ENCODE measurements around the gene TNS3.

The TNS3 gene

DNA sequence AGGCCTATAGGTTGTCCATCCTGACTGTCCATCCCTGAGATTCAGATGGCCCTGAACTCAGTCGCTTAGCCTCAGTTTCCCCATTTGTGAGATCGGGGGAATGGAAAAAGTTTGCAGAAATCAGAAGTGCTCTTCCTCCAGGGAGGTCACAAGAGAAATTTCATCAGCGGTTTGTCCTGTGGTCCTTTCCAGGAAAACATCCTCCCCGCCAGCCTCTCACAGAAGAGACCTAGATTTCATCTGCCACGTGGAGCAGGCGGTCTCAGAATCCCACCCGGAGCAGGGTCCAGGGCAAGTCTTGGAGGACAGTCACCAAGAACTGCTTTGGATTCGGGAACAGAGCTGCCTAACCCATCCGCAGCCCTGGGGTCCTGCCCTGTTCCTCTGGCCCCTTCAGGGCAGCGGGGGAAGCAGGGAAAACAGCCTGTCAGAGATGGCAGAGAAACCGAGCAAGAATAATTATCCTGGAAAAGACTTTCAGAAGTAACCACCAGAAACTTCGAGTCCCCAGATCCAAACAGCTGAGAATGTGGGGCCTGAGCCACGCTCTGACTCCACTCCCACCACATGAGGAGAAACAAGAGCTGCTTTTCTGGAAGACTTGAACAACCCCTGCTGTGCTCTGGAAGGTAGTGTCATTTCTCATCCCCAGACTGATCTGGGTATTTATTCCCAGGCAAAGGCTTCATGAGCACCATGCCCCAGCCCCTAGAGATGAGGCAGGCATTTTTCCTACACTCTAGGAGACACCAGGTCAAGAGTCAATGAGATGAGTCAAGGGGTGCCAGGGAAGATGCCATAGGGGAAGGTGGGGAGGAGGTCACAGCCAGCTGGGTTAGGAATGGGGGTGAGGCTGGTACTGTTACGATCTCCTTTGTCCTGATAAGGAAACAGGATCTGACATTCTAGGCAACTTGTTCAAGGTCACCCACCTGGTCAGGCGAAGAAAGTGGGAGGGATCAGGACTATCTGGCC lies 1.1 kb upstream of the TNS3 start:
- in situ Hi-C loops (cut with HindIII; ENCODE audit: low sequenced_read_pairs), result no loop called here

DNA sequence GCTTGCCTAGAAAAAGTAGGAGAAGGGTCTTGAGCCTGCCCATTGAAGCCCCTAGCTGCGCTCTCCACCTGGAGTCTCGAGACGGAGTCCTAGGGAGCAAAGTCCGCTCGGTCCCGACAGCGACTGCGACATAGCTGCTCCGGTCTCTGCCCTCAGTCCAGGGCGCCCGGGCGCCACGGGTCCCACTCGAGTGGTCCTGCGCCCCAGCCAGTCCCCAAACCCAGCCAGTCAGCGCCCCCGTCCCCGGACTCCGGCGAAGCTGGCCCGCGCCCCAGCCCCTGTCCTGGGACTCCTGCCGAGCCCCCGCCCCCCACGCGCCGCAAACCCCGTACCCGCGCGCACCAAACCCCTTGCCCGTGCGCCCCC lies 490 bp downstream of the TNS3 start:
- in situ Hi-C loops (cut with HindIII; ENCODE audit: low sequenced_read_pairs), result no loop called here

DNA sequence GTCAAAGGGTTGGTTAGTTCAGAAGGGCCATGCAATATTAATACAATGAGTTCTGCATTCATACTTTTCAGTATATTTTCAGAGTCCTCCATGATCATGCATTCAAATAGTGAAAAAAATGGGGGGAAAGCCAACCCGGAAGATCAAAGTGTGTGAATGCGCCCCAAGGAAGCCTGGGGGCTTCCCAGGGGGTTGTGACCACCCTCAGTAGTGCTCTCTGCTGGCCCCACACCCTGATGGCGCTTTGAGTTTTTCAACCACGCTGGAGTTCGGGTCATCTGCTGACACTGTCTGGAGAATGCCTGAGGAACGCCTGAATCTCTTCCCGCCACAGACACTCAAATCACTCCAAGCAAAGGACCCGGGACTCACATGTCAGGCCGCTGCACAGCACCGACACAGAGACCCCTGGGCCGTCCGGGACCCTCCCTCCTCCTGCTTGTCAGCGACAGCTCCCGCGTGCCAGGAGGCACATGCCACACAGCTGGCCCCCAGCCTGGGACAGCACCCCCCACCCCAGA lies 1.0 kb downstream of the TNS3 start:
- in situ Hi-C loops (cut with HindIII; ENCODE audit: low sequenced_read_pairs), result no loop called here

DNA sequence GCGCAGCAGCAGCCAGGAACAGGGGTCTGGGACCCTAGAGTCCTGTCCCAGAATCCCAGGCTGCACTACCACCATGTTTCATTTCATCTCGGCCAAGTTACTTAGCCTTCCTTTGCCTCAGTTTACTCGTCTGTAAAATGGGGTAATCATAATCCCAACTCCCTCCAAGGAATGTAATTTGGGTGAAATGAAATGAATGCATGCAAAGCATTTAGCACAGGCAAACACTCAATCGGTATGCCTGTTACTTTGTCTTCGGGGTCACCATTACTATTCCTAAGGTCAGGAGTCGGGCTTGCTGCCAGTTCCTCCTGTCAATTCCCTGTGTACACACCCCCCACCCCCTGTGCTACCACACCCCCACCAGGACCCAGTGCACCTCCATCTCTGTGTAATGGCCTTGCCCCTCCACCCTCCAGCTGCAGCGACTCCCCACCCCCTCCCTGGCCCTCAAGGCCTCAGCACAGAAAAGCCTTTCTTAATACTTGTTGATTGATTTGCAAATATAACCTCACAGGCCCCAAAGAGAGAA lies 1.7 kb downstream of the TNS3 start:
- in situ Hi-C loops (cut with HindIII; ENCODE audit: low sequenced_read_pairs), result no loop called here

DNA sequence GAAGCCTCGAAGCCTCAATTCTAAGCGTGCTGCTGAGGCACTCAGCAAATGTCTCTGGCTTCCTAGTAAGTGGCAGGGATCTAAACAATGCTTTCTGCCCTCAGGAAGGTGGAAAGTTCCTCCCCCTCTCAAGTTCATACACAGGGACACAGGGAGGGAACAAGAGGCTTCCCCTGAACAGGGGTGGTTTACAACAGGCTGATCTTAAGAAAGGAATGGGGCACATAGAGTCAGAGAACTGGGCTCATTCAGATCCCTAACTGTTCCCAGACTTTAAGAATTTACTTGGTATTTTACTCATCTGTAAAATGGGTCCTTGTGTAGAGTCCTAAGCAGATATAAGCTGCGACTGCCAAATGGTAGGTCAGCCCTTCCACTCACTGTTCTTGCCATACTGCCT lies 2.5 kb downstream of the TNS3 start:
- in situ Hi-C loops (cut with HindIII; ENCODE audit: low sequenced_read_pairs), result no loop called here

DNA sequence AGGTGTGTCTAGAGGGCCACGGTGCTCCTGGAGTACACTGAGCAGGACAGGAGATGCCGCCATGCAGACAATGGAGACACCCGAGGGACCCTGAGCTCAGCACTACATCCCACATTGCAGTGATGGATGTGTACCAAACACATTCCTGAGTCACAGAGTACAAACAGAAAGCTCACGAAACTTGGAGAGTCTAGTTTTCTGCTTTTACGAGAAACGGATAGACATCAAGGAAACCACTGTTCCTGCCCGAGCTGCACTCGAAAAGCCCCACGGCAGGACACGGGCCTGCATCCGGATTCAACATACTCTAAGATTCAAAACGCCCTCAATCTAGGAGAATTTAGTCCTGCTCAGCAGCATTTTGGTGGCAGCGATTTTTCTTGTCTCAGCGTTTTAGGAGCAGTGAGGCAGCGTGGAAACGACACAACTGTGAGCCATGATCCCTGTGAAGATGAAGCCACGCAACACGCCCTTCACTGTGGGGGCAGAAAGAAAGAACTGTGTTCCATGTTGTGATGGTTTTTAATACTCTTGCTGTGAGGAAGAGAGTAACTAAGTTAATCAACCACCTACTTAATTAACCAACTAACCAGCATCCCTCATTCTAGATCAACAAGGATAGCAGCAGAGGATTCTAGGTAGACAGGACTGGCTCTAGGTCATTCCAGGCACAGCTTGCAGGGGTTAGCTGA lies 3.2 kb downstream of the TNS3 start:
- in situ Hi-C loops (cut with HindIII; ENCODE audit: low sequenced_read_pairs), result no loop called here

DNA sequence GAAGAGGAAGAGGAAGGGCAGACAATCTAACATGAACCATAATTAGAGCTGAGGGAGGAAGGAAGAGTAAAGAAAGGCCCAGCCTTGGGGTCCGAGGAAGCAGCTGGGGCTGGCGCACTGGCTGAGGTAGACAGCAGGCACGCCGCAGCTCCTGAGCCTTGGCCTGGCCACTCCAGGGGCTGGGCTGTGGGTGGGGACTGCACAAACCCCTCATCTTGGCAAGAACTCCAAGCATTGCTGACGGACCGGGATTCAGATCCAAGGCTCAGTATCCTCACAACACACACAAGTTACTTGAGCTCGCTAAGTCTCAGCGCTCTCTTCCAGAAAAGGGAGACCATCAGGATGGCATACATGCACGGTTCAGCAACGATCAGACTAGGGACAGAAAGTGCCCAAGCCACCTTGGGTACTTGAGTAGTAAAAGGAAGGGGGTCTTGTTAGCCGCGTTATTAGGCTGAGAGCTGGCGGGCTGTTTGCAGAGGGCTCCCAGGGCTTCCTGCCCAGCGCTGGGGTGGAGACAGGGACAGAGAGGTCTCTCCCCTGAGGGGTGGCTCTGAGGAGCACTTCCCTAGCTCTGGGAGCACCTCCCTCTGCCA lies 4.5 kb downstream of the TNS3 start:
- in situ Hi-C loops (cut with HindIII; ENCODE audit: low sequenced_read_pairs), result no loop called here

DNA sequence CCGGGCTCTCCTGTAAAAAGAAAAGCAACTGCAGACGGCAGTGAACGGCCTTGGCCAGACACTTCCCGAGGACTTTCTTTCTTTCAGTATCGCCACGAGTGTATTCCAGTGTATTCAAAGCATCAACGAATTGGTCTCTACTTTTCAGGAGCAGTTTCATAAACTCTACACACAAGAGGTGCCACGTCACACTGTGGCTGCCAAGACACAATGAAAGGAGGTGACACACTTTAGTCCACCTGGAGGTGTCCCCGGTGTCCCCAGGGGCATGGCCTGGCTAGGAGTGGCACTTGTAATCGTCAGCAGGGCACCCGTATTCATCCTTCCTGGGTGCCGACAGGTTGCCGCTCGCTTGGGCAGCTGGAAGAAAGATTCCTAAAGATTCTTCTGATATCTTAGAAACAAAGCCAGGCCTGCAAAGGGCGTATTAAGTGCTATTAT lies 5.0 kb downstream of the TNS3 start:
- in situ Hi-C loops (cut with HindIII; ENCODE audit: low sequenced_read_pairs), result no loop called here

DNA sequence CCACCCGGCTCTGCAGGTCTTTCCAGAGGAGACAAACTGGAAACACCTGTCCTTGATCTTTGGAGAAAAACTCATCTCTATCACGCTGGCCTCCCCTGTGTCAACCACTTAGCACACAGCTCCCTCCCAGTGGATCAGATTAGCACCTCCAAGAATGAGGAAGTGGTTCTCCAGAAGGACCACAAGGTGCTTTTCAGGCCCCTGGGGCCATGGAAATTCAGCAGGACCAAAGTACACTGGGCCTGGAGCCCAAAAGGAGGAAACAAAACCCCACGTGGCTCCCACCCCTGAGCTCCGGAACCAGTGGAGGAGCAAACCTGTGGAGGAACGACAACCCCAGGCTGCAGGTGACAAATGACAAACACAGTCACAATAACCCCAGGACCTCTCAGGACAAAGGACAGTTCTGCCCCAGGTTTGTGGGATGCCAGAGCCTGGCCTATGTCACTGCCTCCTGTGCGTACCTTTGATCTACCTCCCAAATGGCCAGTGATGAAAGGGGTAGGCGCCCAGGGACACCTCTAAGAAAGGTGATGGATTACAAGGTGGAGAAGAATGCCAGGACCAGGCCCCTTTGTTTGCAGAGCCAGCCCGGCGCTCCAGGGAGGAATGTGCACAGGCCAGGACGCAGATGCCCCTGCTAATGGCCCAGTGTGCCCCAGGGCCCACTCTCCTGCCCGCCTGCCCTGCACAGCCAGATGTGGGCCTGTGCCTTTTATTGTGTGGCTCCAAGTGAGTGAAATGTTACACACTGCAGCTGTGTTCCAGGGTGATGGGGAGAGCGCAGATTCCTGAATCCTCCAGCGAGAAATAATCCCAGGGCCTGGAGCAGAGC lies 5.7 kb downstream of the TNS3 start:
- in situ Hi-C loops (cut with HindIII; ENCODE audit: low sequenced_read_pairs), result no loop called here

DNA sequence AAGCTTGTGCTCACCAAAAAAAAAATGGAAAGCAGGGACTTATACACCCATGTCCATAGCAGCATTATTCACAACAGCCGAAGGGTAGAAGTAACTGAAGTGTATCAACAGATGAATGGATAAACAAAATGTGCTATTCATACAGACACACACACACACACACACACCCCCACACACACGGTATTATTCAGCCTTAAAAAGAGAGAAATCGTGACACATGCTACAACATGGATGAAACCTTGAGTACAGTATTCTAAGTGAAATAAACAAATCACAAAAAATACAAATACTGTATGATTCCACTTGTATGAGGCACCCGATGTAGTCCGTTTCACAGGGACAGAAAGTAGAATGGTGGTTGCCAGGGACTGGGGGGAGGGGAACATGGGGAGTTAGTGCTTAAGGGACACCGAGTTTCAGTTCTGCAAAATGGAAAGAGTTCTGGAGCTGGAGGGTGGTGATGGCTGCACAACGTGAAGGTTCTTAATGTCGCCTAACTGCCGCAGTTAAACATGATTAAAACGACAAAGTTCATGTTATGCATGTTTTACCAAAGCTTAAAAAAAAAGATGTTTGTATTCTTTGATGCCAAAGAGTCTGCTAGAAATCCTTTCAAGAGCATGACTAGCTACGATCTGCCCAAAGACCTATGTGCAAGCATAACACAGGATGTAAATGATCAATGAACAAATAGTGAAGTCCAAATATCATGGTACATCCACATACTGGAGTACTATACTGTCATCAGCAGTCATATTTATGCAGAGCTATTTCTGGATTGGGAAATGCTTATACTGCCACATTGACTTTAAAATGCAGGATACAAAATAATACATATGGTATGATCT lies 7.2 kb downstream of the TNS3 start:
- in situ Hi-C loops (cut with HindIII; ENCODE audit: low sequenced_read_pairs), result no loop called here

DNA sequence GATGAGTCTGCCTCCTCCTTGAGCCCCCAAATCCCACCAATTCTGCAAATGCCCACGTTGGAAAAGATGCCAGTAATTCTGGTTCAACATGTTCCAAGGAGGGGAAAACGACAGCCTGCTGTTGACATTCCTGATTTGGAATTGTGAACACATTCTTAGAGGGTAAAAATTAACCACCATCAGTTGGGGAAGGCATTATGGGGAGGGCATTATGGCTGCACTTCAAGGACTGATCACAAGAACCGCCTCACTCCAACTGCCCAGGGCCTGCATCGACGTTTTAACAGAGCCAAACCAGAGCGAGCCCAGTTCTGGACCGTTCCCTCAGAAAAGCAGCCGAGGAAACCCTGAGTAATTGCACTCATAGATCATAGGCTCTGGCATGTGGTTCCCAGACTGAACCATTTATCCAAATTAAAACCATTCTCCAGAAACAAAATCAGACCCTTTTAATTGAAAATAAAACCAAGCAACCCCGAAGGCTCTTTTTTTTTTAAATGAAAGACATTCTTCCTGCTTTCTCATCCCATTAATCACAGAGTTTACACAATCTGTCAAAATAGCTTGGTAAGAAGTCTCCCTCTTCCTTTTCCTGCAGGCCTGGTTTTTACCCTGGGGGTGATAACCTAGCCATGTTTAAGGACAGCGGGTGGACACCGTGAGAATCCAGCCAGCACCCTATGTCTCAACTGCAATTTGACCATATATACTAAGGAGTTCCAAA lies 8.0 kb downstream of the TNS3 start:
- in situ Hi-C loops (cut with HindIII; ENCODE audit: low sequenced_read_pairs), result no loop called here

DNA sequence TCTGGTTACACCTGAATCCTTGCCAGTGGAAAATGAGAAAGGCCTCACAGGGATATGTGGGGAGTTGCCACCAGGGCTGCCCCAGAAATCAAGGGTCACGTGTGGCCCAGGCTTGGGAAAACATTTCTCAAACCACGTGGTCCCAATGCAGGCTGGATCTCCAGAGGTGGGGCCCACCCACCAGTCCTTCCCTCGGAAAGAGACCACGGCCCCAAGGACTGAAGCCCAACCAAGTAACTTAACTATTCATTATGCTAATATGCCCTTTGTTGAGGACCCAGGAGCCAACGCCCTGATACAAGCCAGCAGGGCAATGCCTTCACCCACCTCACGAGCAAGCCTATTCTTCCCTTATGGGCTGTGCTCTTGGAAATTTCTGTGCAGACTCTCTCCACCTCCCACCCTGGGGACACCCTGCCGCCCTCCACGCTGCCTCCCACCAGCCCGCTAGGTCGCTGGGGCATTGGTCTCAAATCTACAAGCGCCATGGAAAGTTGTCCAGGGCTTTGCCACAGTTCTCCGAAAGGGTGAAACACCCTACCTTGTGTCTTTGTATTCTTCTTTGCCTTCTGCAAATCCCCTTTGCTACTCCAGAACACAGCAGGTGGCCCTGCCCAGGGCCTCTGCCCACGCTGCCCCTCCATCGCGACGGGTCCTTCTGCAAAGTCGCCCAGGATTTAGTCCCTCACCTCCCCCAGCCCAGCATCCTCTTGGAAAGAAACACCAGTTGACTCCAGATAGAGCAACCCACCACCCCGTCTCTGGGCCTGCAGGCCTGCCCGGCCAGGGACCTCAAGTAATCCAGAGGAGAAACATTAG lies 8.8 kb downstream of the TNS3 start:
- in situ Hi-C loops (cut with HindIII; ENCODE audit: low sequenced_read_pairs), result no loop called here

DNA sequence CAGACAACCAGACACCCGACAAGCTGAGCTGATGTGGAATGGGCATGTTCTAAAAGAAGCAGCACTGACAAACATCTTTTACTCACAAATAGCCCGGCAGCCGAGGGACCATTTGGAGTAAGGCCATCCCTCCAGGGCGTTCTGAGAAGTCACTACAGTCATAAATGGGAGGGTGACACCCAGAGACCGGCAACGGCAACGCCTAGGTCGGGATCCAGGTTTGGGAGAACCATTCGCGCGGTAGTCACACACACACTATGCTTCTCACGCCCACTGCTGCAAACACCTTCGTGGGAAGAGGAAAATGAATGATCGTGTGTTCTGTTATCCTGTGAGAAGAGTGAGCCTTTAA lies 9.8 kb downstream of the TNS3 start:
- in situ Hi-C loops (cut with HindIII; ENCODE audit: low sequenced_read_pairs), result no loop called here

DNA sequence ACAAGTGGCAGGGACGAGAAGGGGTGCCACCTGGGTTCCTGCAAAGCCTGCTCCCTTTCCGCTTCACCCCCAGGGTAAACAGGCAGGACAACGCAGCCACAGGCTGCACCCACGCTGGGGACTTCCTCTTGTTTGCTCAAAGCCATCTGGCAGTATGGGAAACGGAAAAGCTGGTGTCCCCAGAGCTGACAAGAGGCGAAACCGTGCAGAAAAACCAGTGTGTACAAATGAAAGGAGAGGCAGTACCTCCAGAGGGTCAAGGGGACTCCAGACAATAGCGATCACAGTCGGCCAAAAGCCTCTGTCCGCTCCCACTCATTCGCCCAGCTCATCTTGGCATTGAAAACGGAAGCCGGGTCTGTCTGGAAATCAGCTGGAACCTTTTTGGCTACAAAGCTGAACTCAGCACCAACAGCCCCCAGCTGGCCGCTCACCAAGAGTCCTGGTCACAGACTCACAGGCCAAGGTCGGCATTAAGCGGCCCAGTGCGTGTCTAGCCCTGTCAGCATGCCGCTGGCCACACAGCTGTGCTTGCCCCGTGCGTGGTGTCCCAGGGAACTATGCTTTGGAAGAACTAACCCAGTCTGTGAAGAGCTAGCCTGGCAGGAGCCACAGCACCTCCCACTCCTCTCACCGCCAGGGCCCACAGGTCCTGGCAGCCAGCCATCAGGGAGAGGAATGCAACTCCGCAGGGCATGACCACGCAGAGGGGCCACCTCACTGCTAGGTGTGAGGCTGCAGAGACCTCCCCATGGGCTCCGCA lies 10.4 kb downstream of the TNS3 start:
- in situ Hi-C loops (cut with HindIII; ENCODE audit: low sequenced_read_pairs), result no loop called here

DNA sequence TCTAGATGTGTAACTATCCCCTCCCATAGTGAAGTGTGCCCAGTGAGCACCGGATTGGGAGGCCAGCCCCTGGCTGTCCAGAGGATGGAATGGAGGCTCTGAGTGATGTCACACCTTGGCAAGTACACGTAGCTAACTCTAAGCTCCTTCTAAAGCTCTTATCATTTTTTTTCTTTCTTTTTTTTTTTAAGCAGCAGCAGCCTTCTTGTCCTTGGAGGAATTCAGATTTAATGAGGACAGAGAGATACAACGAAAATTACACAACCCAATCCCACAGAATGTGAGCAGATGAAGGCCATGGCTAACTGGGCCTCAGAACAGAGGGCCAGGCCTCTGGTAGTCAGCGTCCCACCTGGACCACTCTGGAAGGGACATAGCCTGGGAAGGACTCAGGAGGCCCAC lies 11.3 kb downstream of the TNS3 start:
- in situ Hi-C loops (cut with HindIII; ENCODE audit: low sequenced_read_pairs), result no loop called here

DNA sequence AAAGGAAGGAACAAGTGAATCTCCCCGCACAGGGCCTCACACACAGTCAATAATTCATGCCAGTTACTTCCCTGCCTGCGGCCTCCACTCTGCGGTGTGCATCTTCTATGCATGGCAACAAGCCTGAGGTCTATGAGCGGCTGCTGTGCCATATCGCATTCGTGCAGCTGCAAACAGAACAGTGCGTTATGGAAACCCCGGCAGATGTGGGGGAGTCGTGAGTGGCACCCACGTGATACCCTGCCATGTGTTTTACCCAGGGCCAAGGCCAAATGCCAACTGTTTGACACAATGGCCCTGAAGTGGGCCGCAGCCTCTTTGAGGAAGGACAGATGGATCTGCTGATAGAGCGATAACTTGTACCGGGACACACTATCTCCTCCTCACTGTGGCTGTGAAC lies 13.4 kb downstream of the TNS3 start:
- in situ Hi-C loops (cut with HindIII; ENCODE audit: low sequenced_read_pairs), result no loop called here

DNA sequence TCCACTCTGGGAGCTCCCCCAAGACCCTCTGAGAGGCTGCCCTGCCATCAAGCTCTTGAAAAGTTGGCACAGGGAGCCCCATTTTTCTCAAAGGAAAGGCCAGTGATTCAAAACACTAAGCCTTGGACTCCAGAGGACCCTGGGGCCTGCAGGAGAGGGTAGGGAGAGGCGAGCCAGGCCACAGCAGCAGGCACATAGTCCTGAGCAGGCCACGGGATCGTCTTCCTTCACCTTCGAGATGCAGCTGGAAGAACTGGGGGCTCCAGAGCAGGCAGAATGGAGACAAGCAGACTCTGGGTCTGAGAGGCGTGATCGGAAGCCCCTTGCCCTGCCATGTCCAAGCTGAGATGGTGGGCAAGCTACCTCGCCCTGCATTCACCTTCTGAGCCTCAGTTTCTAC lies 13.9 kb downstream of the TNS3 start:
- in situ Hi-C loops (cut with HindIII; ENCODE audit: low sequenced_read_pairs), result no loop called here
